Adrenal gland (tissue), 5 donors: Measurements from ENCODE around the gene IMPACT.

Experiments
- CTCF ChIP-seq, 6 experiments: fragments of 450-650 bp in 4 of 6; fragments of 200-600 bp in 2 of 6; sonication (generic) in 1 of 6; IDR thresholded peaks; 1 replicate in 5 of 6; 2 replicates in 1 of 6; pipeline versions ENCODE4 v1.5.1 to v1.8.0; 2016 to 2021; ENCODE audit warnings: antibody characterized with exemption in 6 of 6, mild to moderate bottlenecking in 2 of 6, moderate library complexity in 1 of 6
- POLR2A ChIP-seq, 2 donors: fragments of 450-650 bp; IDR thresholded peaks; one replicate each; pipeline ENCODE4 v1.6.1; 2017; ENCODE audit warnings: antibody characterized with exemption in 2 of 2, mild to moderate bottlenecking in 2 of 2, moderate library complexity in 1 of 2
- donor health status: DM: no; HTN: no; CAD: no.

GRCh38 chr18:24404591-24404990, 21.9 kb upstream of the IMPACT start:
- TF ChIP-seq POLR2A (IDR thresholded peaks at IDR 0.05), result no peak
- no peak for TF ChIP-seq CTCF (IDR thresholded peaks at IDR 0.05)
